ENCODE results near the gene FMN2. TPM values are rescaled to one million over a fixed set of nuclear protein-coding genes. Genes with fewer than 3 reads are reported as not detected.

The FMN2 gene
- total RNA-seq, 1 donor from 2014 or later, result not detected

DNA sequence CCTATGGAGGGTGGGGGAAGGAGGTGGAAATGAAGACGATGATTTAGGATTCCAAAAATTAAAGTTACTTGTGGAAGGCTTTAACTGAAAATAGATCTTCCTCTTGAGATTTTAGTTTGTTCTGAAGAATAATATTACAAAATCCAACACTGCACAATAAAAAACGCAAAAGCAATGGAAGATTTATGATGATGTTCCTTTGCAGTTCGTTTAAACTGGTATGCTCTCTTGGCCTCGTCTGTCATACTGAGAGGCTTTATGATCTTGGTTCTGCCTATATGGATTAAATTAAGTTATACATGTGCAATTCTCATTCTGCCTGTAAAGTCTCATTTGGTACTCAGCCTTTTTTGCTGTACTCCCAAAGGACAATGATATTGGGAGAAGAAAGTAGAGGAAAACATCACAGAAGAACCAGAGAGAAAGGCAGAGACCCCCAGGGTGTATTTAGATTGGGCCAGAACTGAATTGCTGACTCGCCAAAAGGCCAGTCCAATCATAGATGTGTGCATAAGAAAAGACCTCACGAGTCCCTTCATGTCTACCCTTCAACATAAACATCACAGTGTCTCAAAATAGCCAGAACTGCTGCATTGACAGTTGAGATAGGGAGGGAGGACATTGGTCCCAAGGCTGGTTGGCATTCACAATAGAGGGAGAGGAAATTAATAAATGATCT is 331.7 kb downstream of the FMN2 start:
- intact Hi-C loops (cut with DNase I), result no loop called here
- DNase-seq (no peak), ATAC-seq (ENCODE audit: poor library complexity) (no peak)

DNA sequence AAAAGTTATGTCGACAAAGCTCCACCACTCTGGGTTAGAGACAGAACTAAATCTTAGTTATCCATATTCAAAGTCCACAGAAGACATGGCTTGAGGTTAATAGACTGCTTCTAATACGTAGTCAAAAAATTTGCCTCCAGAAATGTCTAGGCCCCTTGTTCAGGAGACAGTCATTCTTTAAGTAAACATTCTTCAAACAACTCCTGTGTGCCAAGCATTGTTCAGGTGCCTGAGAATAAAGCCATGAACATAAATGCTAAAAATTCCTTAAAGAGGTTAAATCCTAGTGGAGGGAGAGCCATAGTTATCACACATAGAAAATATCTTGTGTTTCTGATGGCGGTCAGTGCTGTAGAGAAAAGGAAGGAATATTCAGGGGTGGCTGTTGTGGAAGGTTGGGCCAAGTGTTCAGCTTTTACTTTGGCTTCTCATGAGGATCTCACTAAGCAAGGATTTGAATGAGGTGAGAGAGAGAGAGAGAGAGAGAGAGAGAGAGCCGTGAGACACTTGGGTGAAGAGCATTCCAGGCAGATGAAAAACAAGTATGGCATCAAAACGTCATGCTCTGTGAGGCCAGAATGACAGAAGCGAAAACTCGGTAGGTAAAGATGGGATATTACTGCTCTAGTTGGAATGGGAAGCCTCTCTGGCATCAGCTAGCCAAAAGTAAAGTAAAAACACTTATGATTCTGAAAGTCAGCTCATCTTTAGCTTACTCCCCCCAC is 333.2 kb downstream of the FMN2 start:
- no peak for ATAC-seq (ENCODE audit: poor library complexity)
- DNase-seq, result no peak
- intact Hi-C loops (cut with DNase I), result no loop called here

DNA sequence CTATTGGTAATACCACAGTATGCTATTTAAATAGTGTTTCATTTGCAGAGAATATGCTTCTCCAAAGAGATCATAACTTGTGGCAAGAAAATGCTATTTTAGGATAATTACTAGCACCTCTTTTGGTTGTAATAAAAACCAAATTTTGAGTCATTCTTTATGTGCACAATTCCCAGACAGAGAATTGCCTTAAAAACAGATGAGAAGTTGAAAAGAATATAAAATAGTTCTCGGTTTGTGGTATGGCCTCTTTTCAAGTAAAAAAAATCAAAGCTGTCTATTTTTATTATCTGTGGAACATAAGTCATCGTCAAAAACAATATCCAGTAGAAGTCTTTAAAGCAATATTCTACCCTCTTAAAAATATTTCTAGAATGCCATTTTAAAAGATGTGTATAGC is 334.4 kb downstream of the FMN2 start:
- DNase-seq (no peak), ATAC-seq (ENCODE audit: poor library complexity) (no peak)
- intact Hi-C loops (cut with DNase I), result no loop called here

DNA sequence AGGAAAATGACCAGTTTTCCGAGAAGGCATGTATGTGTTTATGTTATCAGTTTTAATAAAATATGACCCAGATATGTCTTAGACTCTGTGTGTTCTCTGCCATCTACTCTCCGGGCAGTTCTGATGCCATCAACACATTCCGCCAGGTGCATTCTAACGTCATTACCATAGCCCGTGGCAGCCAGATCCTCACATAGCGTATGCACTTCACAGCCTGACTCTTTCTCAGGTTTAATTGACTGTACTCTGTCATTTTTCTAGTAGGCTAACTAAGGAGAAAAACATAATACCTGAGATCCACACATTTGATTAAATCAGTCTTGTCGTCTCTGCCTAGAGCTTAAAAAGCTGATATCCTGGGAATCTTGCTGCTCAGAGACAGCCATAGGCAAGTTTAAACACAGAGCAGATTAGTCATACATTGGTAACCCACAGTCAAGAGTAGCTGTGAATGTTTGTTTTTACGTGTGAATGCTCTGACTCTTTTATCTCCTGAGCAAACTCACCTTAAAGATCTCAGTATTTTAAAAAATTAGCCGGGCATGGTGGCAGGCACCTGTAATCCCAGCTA is 344.4 kb downstream of the FMN2 start:
- no peak for DNase-seq
- intact Hi-C loops (cut with DNase I), result no loop called here
- no peak for ATAC-seq (ENCODE audit: poor library complexity)

DNA sequence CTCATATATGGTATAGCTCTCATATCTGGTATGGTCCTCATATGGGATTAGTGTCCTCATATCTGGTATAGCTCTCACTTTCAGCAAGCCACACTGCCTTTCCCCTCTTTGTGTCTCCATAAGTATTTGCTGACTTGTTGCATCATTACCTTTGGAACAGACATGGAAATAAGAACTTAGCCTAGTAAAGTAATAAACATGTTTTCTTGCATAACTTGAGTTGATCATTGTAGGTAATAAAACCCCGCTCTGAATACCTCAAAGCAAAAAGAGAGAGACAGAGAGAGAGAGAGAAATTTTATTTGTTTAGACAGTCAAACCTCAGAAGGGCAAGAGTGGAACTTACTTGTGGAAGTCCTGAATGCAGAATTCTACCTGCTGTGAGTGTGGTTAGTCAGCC is 350.0 kb downstream of the FMN2 start:
- DNase-seq (no peak), ATAC-seq (ENCODE audit: poor library complexity) (no peak)
- intact Hi-C loops (cut with DNase I), result no loop called here

DNA sequence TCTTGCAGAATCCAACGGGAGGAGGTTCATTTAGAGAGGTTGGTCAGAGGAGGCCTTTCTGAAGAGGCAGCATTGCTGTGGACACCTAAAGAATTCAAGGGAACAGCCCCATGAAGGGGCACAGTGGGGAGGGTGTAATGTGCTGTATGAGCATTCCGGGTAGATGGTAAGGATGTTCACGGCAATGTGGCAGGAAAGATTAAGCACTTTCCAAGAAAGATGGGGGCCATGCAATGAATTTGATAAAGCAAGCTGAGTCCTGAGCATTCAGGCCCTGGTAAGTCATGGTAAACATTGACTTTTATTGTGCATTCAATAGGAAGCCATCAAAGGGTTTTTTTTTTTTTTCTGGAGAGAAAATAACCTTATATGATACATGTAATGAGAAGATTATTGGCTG is 353.7 kb downstream of the FMN2 start:
- DNase-seq (no peak), ATAC-seq (ENCODE audit: poor library complexity) (no peak)
- intact Hi-C loops (cut with DNase I), result no loop called here

GRCh38 chr1:240455228-240455821 is 363.6 kb downstream of the FMN2 start:
- ATAC-seq (ENCODE audit: poor library complexity) (no peak), DNase-seq (no peak)
- intact Hi-C loops (cut with DNase I), result no loop called here

- no peak for ATAC-seq (ENCODE audit: poor library complexity)
- no peak for DNase-seq
- intact Hi-C loops (cut with DNase I), result no loop called here
Observed at GRCh38 chr1:240457203-240457602, 365.5 kb downstream of the FMN2 start.

DNA sequence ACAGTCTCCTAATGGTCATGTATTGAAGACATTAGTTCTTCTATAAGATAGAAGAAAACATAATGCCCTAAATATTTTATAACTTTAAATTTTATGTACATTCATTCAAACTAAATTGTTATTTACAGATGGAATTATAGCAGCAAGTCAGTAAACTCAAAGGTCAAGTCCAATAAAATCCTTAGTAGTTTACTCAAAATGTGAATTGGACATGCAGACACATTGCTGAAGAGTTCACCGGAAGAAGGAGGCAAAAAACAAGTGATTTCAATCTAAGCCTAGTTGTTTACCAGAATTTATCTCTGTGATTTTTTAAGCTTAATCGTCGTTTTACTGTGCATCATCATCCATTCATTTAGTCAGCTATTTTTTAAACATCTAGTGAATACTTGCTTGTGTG is 370.6 kb downstream of the FMN2 start:
- intact Hi-C loops (cut with DNase I), result no loop called here
- DNase-seq, result no peak
- ATAC-seq (ENCODE audit: poor library complexity), result no peak

- DNase-seq, result no peak
- ATAC-seq (ENCODE audit: poor library complexity), result no peak
- intact Hi-C loops (cut with DNase I), result no loop called here
Observed at GRCh38 chr1:240462766-240463395, 371.2 kb downstream of the FMN2 start.

- DNase-seq (no peak), ATAC-seq (ENCODE audit: poor library complexity) (no peak)
- intact Hi-C loops (cut with DNase I), result no loop called here
Observed at GRCh38 chr1:240464099-240464498, 372.4 kb downstream of the FMN2 start.

GRCh38 chr1:240465531-240465940 is 373.9 kb downstream of the FMN2 start:
- DNase-seq (no peak), ATAC-seq (ENCODE audit: poor library complexity) (no peak)
- intact Hi-C loops (cut with DNase I), result no loop called here

DNA sequence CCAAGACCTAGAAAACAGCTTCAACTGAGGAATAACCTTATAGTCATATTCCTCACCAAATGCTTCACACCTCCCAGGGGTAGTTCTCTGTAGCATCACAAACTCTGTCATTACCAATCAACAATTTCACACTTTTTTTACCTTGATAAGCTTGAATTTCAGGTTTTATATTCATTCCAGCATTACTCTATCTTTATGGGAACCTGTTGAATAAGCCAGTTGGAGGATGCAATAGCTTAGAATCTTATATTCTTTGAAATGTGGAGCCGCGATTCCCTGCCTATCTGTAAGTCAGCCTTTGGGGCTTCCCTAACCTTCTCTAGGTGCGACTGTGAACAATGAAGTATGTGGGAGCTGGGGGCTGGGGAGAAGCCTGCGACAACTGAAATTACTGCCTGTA is 374.8 kb downstream of the FMN2 start:
- ATAC-seq (ENCODE audit: poor library complexity), result no peak
- DNase-seq, result no peak
- intact Hi-C loops (cut with DNase I), result no loop called here

DNA sequence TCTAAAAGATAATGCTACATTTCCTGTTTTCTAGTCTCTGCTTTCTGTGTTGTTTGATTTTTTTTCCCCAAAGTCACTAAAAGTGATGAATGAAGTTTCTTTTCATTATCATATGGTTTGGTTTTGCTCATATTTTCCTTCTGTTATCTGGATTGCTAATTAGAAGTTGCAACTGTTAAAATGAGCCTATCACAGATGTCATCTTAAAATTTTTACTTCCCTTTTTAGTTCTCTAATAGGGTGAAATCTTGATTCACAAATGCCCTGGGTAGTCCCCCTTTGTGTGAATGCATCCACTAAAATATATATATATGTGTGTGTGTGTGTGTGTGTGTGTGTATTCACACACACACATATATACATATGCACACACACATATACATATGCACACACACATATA is 376.2 kb downstream of the FMN2 start:
- DNase-seq (no peak), ATAC-seq (ENCODE audit: poor library complexity) (no peak)
- intact Hi-C loops (cut with DNase I), result no loop called here

- intact Hi-C loops (cut with DNase I), result no loop called here
- DNase-seq, result no peak
- ATAC-seq (ENCODE audit: poor library complexity), result no peak
Observed at GRCh38 chr1:240468656-240469055, 377.0 kb downstream of the FMN2 start.

- intact Hi-C loops (cut with DNase I), result no loop called here
- ATAC-seq (ENCODE audit: poor library complexity), result no peak
- DNase-seq, result no peak
Observed at GRCh38 chr1:240474133-240474614, 382.5 kb downstream of the FMN2 start.

GRCh38 chr1:240475832-240476231 is 384.1 kb downstream of the FMN2 start:
- DNase-seq (no peak), ATAC-seq (ENCODE audit: poor library complexity) (no peak)
- intact Hi-C loops (cut with DNase I), result no loop called here

- intact Hi-C loops (cut with DNase I), result no loop called here
- ATAC-seq (ENCODE audit: poor library complexity), result no peak
- DNase-seq, result no peak
Observed at GRCh38 chr1:240478536-240478935, 386.9 kb downstream of the FMN2 start.

DNA sequence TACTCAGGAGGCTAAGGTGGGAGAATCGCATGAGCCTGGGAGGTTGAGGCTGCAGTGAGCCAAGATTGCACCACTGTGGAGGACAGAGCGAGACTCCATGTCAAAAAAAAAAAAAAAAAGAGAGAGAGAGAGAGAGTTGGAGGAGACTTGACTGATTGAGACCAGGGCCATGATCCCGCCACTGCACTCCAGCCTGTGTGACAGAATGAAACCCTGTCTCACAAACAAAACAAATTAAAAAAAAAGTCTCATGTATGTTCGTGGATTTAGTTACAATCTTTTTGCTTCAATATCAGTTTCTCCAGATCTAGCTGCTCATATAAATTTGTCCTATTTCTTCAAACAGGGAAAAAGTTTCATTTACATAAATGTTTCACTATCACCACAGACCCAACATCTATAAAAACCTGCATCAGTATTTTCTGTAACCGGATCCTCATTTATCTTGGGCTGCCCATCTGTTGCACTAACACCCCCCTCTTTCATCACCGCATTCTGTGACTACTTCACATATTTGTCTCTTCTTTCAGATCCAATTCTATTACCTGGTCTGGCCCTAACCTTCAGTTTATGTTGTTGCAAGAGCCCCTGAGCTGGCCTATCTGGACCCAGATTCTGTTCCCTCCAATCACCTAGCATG is 393.2 kb downstream of the FMN2 start:
- intact Hi-C loops (cut with DNase I), result no loop called here
- DNase-seq (no peak), ATAC-seq (ENCODE audit: poor library complexity) (no peak)
